Measurements from ENCODE around the gene PKN1. TPM values are rescaled to one million over a fixed set of nuclear protein-coding genes. Genes with fewer than 3 reads are reported as not detected.
A peak's percentile ranks its signal among the peaks of the same experiment; 100 is the strongest.

Gene PKN1
- total RNA-seq, 2 donors from 2014 or later, result 239 to 278 TPM

- H3K4me1 Mint-ChIP-seq (ENCODE audit: low read depth), result peaks cover 61% of the 10 kb centered on the region
- peak overlapping the region; percentile 88 to 89 for H3K4me3 Mint-ChIP-seq
- ATAC-seq (replicated peaks in 1 of 2) (no peak), DNase-seq (no peak)
- H3K36me3 Mint-ChIP-seq (ENCODE audit: insufficient read depth in 2 of 2), result peaks cover 22 to 30% of the 10 kb centered on the region in 2 donors
- no peaks in the 10 kb centered on the region for H3K27me3 Mint-ChIP-seq (ENCODE audit: low read depth)
- no peaks in the 10 kb centered on the region for H3K9me3 Mint-ChIP-seq
- H3K27ac Mint-ChIP-seq, result peak overlapping the region; percentile 99
These were observed 83.0 kb downstream of the PKN1 start for GRCh38 chr19:14516048-14516534.

GRCh38 chr19:14516746-14517438, 83.8 kb downstream of the PKN1 start:
- Mint-ChIP-seq H3K27ac (peak overlapping the region; percentile 99), H3K9me3 (no peaks in the 10 kb centered on the region), H3K36me3 (ENCODE audit: insufficient read depth in 2 of 2) (peaks cover 22 to 30% of the 10 kb centered on the region in 2 donors), H3K4me3 (peak overlapping the region; percentile 88 to 89), H3K27me3 (ENCODE audit: low read depth) (no peaks in the 10 kb centered on the region), H3K4me1 (ENCODE audit: low read depth) (peaks cover 63% of the 10 kb centered on the region)
- ATAC-seq (replicated peaks in 1 of 2) (no peak), DNase-seq (no peak)

GRCh38 chr19:14517446-14517839, 84.3 kb downstream of the PKN1 start:
- H3K4me1 Mint-ChIP-seq (ENCODE audit: low read depth), result peaks cover 69% of the 10 kb centered on the region
- peak overlapping the region; percentile 88 to 89 for H3K4me3 Mint-ChIP-seq
- peaks cover 22 to 30% of the 10 kb centered on the region in 2 donors for H3K36me3 Mint-ChIP-seq (ENCODE audit: insufficient read depth in 2 of 2)
- ATAC-seq (replicated peaks in 1 of 2) (no peak), DNase-seq (no peak)
- peak overlapping the region; percentile 99 for H3K27ac Mint-ChIP-seq
- H3K9me3 Mint-ChIP-seq, result no peaks in the 10 kb centered on the region
- H3K27me3 Mint-ChIP-seq (ENCODE audit: low read depth), result no peaks in the 10 kb centered on the region

- DNase-seq, result peak; percentile 84 to 86
- H3K27me3 Mint-ChIP-seq (ENCODE audit: low read depth), result no peaks in the 10 kb centered on the region
- peak within 1 kb of the TSS; percentile 88 to 89 for H3K4me3 Mint-ChIP-seq
- no peaks in the 10 kb centered on the region for H3K9me3 Mint-ChIP-seq
- ATAC-seq (replicated peaks in 1 of 2), result peak; percentile 65 to 72
- H3K27ac Mint-ChIP-seq, result peak within 1 kb of the TSS; percentile 99
- peaks cover 74% of the 10 kb centered on the region for H3K4me1 Mint-ChIP-seq (ENCODE audit: low read depth)
- H3K36me3 Mint-ChIP-seq (ENCODE audit: insufficient read depth in 2 of 2), result peaks cover 22 to 30% of the 10 kb centered on the region in 2 donors
These were observed 84.9 kb downstream of the PKN1 start, which contains the start of gene DNAJB1 for GRCh38 chr19:14517840-14518505. Gene DNAJB1 (minus strand): TSS chr19:14518397. CDS start chr19:14518349, 48 bp downstream.

- peaks cover 22 to 30% of the 10 kb centered on the region in 2 donors for H3K36me3 Mint-ChIP-seq (ENCODE audit: insufficient read depth in 2 of 2)
- peak overlapping the region; percentile 88 to 89 for H3K4me3 Mint-ChIP-seq
- H3K4me1 Mint-ChIP-seq (ENCODE audit: low read depth), result peaks cover 67% of the 10 kb centered on the region
- no peak for DNase-seq
- no peaks in the 10 kb centered on the region for H3K27me3 Mint-ChIP-seq (ENCODE audit: low read depth)
- peak overlapping the region; percentile 95 for H3K27ac Mint-ChIP-seq
- no peak for ATAC-seq (replicated peaks in 1 of 2)
- H3K9me3 Mint-ChIP-seq, result no peaks in the 10 kb centered on the region
These were observed 86.2 kb downstream of the PKN1 start for GRCh38 chr19:14519245-14519859.

GRCh38 chr19:14519860-14520407, 86.8 kb downstream of the PKN1 start:
- DNase-seq (peak in 1 of 2 donors; percentile 48), ATAC-seq (replicated peaks in 1 of 2) (peak in 1 of 2 donors; percentile 15)
- Mint-ChIP-seq H3K27ac (peak overlapping the region; percentile 84), H3K4me3 (peak overlapping the region; percentile 88 to 89), H3K36me3 (ENCODE audit: insufficient read depth in 2 of 2) (peaks cover 19 to 25% of the 10 kb centered on the region in 2 donors), H3K9me3 (no peaks in the 10 kb centered on the region), H3K4me1 (ENCODE audit: low read depth) (peaks cover 62% of the 10 kb centered on the region), H3K27me3 (ENCODE audit: low read depth) (no peaks in the 10 kb centered on the region)

- Mint-ChIP-seq H3K4me3 (peak overlapping the region in 1 of 2 donors; percentile 89), H3K4me1 (ENCODE audit: low read depth) (peaks cover 56% of the 10 kb centered on the region), H3K27ac (peak overlapping the region; percentile 48), H3K27me3 (ENCODE audit: low read depth) (no peaks in the 10 kb centered on the region), H3K9me3 (no peaks in the 10 kb centered on the region), H3K36me3 (ENCODE audit: insufficient read depth in 2 of 2) (peaks cover 15 to 20% of the 10 kb centered on the region in 2 donors)
- no peak for DNase-seq
- no peak for ATAC-seq (replicated peaks in 1 of 2)
These were observed 87.4 kb downstream of the PKN1 start for GRCh38 chr19:14520543-14520942.

Other genes with a start within 250 kb of the PKN1 start
- gene ADGRL1, start 227.1 kb upstream of the PKN1 start, total RNA-seq, result 10 to 100 TPM; 15.0 to 21.2 TPM
- gene ADGRE5, start 51.9 kb upstream of the PKN1 start, total RNA-seq, result 100 to 1,000 TPM; 316 to 369 TPM
- gene DDX39A, start 14.0 kb upstream of the PKN1 start, total RNA-seq, result 100 to 1,000 TPM; 225 to 236 TPM
- gene PTGER1, start 42.0 kb downstream of the PKN1 start, total RNA-seq, result under 1 TPM; 0.38 to 0.39 TPM
- 10 to 100 TPM; 24.1 to 28.6 TPM for gene GIPC1, start 62.8 kb downstream of the PKN1 start, total RNA-seq
- 10 to 100 TPM; 62.5 to 64.1 TPM for gene DNAJB1, start 85.1 kb downstream of the PKN1 start, total RNA-seq
- gene TECR, start 96.3 kb downstream of the PKN1 start, total RNA-seq, result 100 to 1,000 TPM; 105 to 106 TPM
- gene NDUFB7, start 138.8 kb downstream of the PKN1 start, total RNA-seq, result 10 to 100 TPM; 78.5 to 87.0 TPM
- under 1 TPM; 0.29 to 0.46 TPM for gene CLEC17A, start 149.8 kb downstream of the PKN1 start, total RNA-seq
- not detected for gene ADGRE3, start 241.5 kb downstream of the PKN1 start, total RNA-seq